ENCODE measurements around the gene BAIAP2.
"Not testable (repeated sequence)": the region's sequence is repeated elsewhere in the genome, so short reads cannot be mapped to it uniquely, and the experiment has no call there.

BAIAP2 gene

DNA sequence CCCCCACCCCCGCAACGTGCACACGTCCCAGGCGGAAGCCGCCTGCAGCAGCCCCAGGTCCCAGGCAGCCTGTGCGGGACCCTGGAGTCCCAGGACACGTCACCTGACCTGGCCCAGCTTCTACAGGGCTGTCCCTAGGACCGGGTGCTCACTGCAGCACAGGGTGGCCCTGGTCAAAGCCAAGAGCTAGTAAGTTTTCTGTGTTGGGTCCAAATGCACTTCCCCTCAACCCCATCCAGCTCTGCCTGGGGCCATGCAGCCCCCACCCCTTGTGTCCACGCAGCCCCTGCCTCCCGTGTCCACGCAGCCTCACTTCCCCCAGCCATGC lies 108.2 kb downstream of the BAIAP2 start:
- no peak for DNase-seq

GRCh38 chr17:81143717-81144422 lies 108.9 kb downstream of the BAIAP2 start:
- DNase-seq, result no peak

DNA sequence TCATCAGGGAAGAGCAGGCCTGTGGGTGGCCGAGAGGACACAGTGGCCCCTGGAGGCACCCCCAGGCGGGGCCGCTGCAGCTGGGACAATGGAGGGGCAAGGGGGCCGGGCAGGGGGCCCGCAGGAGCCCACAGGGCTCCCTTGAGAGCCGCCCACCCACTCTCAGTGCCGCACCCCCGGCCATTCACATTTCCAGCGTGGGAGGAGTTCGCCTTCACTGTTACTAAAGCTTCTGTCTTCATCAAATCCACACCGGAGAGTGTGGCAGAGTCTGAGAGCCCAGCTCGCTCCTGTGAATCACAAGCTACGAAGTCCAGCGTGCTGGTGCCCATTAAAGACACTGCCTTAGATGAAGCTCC lies 109.5 kb downstream of the BAIAP2 start:
- DNase-seq, result no peak

GRCh38 chr17:81146208-81146607 lies 111.3 kb downstream of the BAIAP2 start:
- DNase-seq, result not testable (repeated sequence)

DNA sequence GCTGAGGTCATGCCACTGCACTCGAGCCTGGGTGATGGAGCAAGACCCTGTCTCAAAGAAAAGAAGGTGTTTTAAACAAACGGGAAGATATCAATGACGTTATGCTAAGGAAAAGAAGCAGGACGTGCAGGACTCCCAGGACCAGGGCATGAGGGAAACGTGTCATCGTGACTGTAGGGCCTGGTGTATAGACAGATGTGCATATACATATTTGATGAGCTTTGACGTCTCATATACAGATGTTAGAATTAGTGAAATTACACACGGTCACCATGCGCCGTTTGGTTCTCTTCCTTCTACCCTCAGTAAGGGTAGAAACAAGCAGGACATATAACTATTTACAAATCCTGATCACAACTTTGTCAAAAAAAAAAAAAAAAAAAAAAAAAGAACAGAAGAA lies 112.8 kb downstream of the BAIAP2 start:
- no peak for DNase-seq

- DNase-seq, result no peak
Measured at GRCh38 chr17:81148571-81148970, 113.6 kb downstream of the BAIAP2 start.

- DNase-seq, result no peak
Measured at GRCh38 chr17:81148986-81149533, 114.1 kb downstream of the BAIAP2 start.

GRCh38 chr17:81150377-81151077 lies 115.6 kb downstream of the BAIAP2 start:
- DNase-seq, result no peak

DNA sequence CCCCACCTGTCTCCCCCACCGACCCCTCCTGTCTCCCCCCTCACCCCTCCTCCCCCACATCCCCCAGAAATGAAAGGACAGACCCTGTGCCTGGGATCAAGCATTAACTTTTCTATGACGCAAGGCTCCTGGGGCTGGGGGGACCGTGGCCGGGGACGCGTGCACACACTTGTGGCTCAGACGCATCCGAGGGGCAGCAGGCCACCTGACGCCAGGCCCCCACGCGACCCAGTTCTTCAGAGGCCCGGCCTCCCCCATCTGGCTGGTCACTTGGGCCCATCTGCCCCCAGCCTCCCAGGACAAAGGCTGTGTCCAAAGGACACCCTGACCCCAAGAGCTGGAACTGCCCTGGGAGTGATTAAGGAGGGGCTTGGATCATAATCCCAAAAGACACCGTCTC lies 116.3 kb downstream of the BAIAP2 start:
- DNase-seq, result no peak

DNA sequence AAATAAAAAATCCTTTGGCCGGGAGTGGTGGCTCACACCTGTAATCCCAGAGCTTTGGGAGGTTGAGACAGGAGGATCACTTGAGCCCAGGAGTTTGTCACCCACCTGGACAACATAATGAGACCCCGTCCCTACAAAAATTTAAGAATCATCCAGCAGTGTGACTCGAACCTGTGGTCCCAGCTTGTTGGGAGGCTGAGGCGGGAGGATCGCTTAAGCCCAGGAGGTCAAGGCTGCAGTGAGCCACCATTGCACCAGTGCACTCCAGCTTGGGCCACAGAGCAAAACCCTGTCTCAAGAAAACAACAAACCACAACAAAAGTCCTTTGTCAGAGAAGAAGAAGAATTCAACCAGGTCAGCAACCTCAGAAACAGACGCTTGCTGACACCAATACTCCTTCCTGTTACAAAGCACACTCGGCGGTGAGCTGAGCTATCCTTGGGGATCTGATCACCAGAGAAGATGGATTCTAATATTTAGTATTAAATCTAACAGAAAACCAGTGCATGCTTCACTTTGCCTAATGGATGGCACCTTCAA lies 117.4 kb downstream of the BAIAP2 start:
- DNase-seq, result no peak

DNA sequence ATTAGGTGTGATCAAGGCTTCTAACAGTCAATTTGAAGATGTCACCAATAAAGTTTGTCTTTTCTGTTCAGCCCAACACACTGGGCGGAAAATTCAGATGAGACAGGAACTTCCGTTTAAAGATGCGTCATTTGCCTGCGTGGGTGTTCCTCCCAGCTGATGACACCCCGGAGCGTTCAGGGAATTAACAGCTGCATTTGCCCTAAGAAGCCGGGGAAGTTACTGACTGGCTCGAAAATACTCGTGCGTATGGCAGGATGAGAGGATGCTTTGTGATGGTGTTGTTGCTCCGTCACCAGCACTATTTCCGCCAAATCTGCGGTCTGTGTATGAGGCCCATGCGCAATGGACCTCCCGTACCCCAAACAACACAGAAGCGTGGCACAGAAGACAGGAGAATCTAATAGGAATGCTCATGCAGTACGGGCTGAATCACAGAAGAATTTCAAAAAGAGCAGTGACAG lies 118.4 kb downstream of the BAIAP2 start:
- peak in 1 of 5 donors; percentile 35 for DNase-seq

GRCh38 chr17:81154016-81154415 lies 119.1 kb downstream of the BAIAP2 start:
- not testable (repeated sequence) for DNase-seq

- no peak for DNase-seq
Measured at GRCh38 chr17:81154961-81155360, 120.0 kb downstream of the BAIAP2 start.

DNA sequence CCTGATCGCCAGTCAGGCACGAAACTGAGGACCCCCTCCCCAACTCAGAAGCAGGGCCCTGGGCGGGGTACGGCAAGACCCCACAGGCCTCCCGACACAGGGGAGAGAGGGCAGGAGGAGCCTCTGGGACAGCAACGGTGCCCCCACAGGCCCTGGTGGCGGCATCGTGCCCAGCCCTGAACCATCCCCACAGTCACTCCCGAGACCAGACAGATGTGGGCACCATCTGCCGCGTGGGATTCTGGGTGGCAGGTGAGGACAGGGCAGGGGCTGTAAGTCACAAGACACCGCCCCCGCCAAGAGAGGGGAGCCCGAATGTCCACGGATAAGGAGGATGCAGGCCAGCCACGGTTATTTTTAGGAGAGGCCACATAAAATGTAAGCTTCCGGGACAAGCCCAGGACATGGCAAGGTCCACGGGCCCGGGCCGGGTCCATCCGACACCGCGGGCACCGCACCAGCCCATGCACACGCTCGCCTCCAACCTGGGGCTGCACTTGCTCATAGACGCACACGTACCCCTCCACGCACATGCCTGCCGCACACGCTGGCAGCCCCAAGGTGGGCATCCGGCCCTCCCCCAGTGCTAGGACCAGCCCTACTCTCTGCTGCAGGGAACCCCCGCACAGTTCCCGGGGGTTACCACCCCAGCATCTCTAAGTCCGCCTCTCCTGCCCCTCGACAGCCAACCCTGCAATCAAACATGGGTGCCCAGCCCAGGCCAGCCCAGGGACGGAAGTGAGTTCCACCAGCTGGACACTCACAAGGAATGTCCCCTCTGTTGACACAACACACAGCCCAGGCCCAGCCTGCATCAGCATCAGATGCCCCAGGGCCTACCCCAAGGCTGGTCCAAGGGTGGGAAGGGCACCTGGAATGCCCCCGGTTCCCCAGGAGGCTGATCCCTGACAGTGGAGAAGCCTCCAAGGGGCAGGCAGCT lies 122.2 kb downstream of the BAIAP2 start:
- no peak for DNase-seq

DNA sequence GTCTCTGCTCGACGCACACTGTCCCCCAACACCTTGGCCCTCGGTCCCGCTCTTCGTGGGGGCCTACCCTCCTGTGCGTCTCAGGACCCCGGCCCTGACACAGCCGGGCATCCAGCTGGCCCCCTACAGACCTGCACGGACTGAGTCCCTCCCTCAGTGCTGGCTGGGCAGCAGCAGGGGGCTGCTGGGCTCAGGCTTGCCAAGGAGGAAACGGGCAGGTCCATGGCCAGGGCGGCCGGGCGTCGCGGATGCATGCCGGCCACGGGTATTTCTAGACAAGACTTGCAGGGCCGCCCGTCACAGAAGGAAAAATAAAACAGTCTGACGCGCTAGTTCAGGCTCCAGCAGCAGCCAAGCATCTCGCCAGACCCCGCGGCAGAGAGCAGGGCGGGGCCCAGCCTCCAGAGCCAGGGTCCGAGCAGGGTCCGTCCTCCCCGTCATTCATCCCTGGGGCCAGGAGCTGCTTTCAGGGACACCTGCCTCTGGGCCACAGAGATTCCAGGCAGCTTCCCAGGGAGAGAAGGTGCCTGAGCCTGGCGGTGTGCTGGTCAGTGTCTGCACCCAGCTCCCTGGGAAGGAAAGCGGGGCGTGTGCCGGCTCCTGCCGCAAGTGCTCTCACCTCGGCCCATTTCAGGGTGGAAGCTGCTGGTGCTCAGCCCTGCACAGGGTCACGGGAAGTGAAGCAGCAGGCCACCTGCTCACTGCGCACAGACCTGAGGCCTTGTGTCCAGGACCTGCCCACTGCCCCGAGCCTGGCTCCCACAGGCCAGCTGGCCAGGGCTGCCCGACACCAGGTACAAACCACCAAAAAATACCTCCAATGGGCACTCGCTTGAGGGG lies 123.1 kb downstream of the BAIAP2 start:
- DNase-seq, result peak in 1 of 5 donors; percentile 9

- DNase-seq, result no peak
Measured at GRCh38 chr17:81158688-81159590, 124.0 kb downstream of the BAIAP2 start.

DNA sequence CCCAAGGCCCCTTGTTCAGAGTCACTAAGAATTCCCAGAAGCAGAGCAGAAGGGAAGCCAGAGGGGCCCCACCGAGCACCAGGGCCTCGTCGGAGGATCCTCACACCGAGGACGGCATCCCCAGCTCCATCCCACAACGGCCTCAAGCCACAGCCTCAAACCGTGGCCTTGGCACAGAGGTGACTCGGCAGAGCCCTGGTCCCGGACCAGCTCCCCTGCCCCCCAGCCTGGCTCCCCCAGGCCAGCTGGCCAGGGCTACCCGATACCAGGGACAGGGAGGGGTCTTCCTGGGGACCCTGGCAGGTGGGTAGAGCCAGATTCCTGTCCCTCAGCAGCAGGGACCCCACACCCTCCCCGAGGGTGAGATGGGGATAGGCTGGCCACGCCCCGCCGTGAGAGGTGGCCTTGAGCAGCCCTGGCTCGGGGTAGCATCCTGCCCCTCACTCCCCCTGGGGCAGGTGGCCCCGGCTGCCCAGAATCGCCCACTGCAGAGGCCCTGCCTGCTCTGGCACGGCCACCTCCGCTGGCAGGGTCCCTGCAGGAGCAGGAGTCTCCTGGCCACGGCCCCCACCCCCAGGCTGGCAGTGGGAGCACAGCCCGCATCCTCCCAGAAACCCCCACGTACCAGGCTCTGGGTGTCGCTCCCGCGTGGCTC lies 124.8 kb downstream of the BAIAP2 start:
- peak in 1 of 5 donors; percentile 8 for DNase-seq

DNA sequence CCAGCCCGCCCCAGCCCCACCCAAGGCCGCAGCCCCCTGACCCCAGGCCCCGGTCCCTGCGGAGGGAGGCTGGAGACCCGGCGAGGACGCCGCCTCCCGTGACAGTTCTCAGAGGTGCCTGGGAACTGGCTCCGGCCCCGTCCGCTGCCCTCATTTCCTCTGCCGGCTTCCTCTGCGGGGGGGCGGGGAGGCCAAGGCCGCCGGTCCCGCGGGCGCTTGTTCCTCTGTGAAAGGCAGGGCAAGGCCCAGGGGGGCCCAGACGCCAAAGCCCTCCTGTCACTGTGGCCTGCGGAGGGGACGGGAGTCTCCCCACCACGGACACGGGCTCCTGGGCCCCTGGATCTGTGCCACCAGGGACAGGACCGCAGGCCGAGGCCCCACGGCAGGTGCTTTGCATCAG lies 125.4 kb downstream of the BAIAP2 start:
- DNase-seq, result peak in 1 of 5 donors; percentile 9

DNA sequence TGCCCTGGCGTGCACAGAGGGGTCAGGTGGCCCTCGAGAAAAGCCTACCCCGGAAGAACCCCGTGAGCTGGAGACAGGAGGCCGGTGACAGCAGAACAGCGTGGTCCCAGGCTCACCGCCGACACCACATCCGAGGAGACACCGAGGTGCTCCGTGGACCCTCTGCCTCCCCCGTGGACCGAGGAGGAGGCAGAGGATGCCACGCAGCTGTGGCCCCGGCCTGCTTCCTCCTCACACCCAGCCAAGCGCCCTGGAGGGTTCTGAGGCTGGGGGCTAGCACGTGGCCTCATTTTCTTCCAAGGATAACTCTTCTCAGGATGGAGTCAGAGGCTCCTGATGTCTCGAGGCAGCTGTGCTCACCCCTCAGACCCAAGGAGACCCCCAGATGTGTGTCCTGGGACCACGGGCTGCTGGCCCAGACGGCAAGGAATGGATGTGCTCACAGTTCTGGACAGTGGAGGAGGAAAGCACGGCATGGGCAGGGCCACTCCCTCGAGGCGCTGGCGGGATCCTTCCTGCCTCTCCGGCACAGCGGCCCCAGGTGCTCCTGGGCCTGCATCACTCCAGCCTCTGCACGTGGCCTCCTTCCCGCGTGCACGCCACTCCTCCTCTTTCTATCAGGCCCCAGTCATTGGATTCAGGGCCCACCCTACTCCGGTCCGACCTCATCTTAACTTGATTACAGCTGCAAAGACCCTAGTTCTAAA lies 125.9 kb downstream of the BAIAP2 start:
- no peak for DNase-seq

DNA sequence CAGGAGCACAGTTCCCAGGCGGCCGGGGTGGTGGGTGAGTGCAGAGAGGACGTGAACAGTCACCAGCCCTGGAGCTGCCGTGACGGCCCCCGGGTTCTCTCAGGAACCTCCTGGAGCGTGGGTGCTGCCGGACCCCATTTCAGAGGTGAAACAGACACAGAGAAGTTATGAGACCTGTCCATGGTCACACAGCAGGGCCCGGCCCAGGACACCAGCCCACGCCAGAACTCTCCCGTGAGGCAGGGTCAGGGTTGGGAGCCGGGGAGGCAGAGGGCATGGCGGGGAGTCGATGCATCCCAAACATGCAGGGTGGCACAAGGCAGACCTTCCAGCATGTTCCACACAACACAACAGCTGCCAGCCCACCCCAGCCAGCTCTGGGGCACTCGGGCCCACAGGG lies 126.6 kb downstream of the BAIAP2 start:
- no peak for DNase-seq

Measured in T-helper 1 cell (primary cell).